Activated CD4-positive, CD25-positive, alpha-beta regulatory T cell (primary cell): ENCODE results near the gene STRN4.
"Not testable (repeated sequence)": the region's sequence is repeated elsewhere in the genome, so short reads cannot be mapped to it uniquely, and the experiment has no call there.

Source experiments
- DNase-seq, 4 experiments: peaks; one replicate each; lab custom pipeline; 2025; lab: John Stamatoyannopoulos, UW

The STRN4 gene

GRCh38 chr19:46746281-46747057 is at the start of gene STRN4:
Gene STRN4 (minus strand): TSS chr19:46746450. CDS start chr19:46746430, 20 bp downstream.
- DNase-seq: peak; percentile 12 to 52 (median 34)

- DNase-seq: no peak
These were observed 45.7 kb upstream of the STRN4 start for GRCh38 chr19:46791944-46792343.

- DNase-seq: no peak
These were observed 43.1 kb upstream of the STRN4 start for GRCh38 chr19:46789371-46789770.

GRCh38 chr19:46788968-46789338 is 42.7 kb upstream of the STRN4 start:
- DNase-seq: no peak

- DNase-seq: peak; percentile 93 to 99 (median 96)
These were observed 42.2 kb upstream of the STRN4 start, which contains the start of gene SLC1A5 for GRCh38 chr19:46788262-46788967. Gene SLC1A5 (minus strand): TSS chr19:46788594. CDS start chr19:46787965, 629 bp downstream.

GRCh38 chr19:46787331-46788261 is 41.3 kb upstream of the STRN4 start:
- DNase-seq: peak in 1 of 4 experiments; percentile 22

- DNase-seq: no peak
These were observed 40.7 kb upstream of the STRN4 start for GRCh38 chr19:46787040-46787330.

- peak; percentile 38 to 68 (median 48) for DNase-seq
These were observed 40.2 kb upstream of the STRN4 start for GRCh38 chr19:46786236-46787039.

- no peak for DNase-seq
These were observed 39.7 kb upstream of the STRN4 start for GRCh38 chr19:46785980-46786235.

- no peak for DNase-seq
These were observed 39.1 kb upstream of the STRN4 start for GRCh38 chr19:46785054-46785979.

GRCh38 chr19:46784262-46785053 is 38.2 kb upstream of the STRN4 start:
- peak in 2 of 4 experiments; percentile 31 to 45 for DNase-seq

- DNase-seq: no peak
These were observed 37.4 kb upstream of the STRN4 start for GRCh38 chr19:46783670-46784069.

- no peak for DNase-seq
These were observed 36.2 kb upstream of the STRN4 start for GRCh38 chr19:46782355-46783019.

- DNase-seq: not testable (repeated sequence)
These were observed 31.9 kb upstream of the STRN4 start for GRCh38 chr19:46777956-46778645.

GRCh38 chr19:46776927-46777911 is 31.0 kb upstream of the STRN4 start:
- DNase-seq: no peak

GRCh38 chr19:46775642-46776258 is 29.5 kb upstream of the STRN4 start:
- no peak for DNase-seq

- no peak for DNase-seq
These were observed 26.8 kb upstream of the STRN4 start for GRCh38 chr19:46773018-46773399.
